GM12892 (cell line): Measurements from ENCODE around the gene EWSR1.

ENCODE experiments used
- POLR2A ChIP-seq: IDR thresholded peaks from 2 replicates; pipeline ENCODE4 v1.6.1; 2011; ENCODE audit warnings: low read depth, low read length, control low read depth
- POLR2AphosphoS5 ChIP-seq: IDR thresholded peaks from 2 replicates; pipeline ENCODE4 v1.6.1; 2011; ENCODE audit warnings: low read depth, low read length, control low read depth
- TAF1 ChIP-seq: IDR thresholded peaks from 2 replicates; pipeline ENCODE4 v1.6.1; 2011; ENCODE audit warnings: low read depth, mild to moderate bottlenecking, control low read depth, low read length, borderline replicate concordance

GRCh38 chr22:29233277-29233877 is 34.7 kb upstream of the EWSR1 start:
- TF ChIP-seq POLR2AphosphoS5: no peak
- TF ChIP-seq TAF1: no peak
- no peak for TF ChIP-seq POLR2A
